Vagina (tissue), 2 donors: ENCODE measurements around the gene RAB3IP. TPM values are rescaled to one million over a fixed set of nuclear protein-coding genes. Genes with fewer than 3 reads are reported as not detected.
"Not testable (repeated sequence)": the region's sequence is repeated elsewhere in the genome, so short reads cannot be mapped to it uniquely, and the experiment has no call there.

ENCODE experiments used
- DNase-seq, 2 donors: peaks; one replicate each; pipeline ENCODE4 v3.0.0-alpha.2; 2017; ENCODE audit errors: extremely low spot score in 2 of 2
- H3K27ac ChIP-seq: fragments of 200-600 bp; sonication (generic); one replicate; pipeline ENCODE4 v1.5.1; 2019
- H3K27me3 ChIP-seq: fragments of 200-600 bp; sonication (generic); one replicate; pipeline ENCODE4 v1.5.1; 2019
- H3K36me3 ChIP-seq, 2 donors: fragments of 200-600 bp; sonication (generic); one replicate each; pipeline ENCODE4 v1.5.1; 2017 to 2019
- H3K4me1 ChIP-seq: fragments of 200-600 bp; sonication (generic); one replicate; pipeline ENCODE4 v1.5.1; 2019
- H3K4me3 ChIP-seq, 2 donors: fragments of 200-600 bp; sonication (generic); 1 replicate in 1 of 2; 2 replicates in 1 of 2; pipeline ENCODE4 v1.5.1; 2016 to 2019
- H3K9me3 ChIP-seq: fragments of 200-600 bp; sonication (generic); one replicate; pipeline ENCODE4 v1.5.1; 2019
- POLR2A ChIP-seq, 2 donors: fragments of 450-650 bp; IDR thresholded peaks; one replicate each; pipeline ENCODE4 v1.6.1; 2017; ENCODE audit warnings: antibody characterized with exemption in 2 of 2, mild to moderate bottlenecking in 2 of 2, moderate library complexity in 2 of 2
- POLR2AphosphoS5 ChIP-seq, 2 donors: sonication (generic); formaldehyde crosslinking; IDR thresholded peaks; one replicate each; pipeline ENCODE4 v1.9.0; 2017; ENCODE audit warnings: antibody characterized with exemption in 2 of 2, mild to moderate bottlenecking in 2 of 2, low read depth in 1 of 2; ENCODE audit not compliant: insufficient read depth in 1 of 2
- intact Hi-C: fragments of 100-400 bp; cut with DNase I; formaldehyde crosslinking; loops from one replicate; pipeline ENCODE4 v1.15.1; 2023
- total RNA-seq: library from RNA; depleted of rRNA; stranded (reverse); fragments of >200 nt; gene quantifications from one replicate; pipeline ENCODE4 v1.2.3, GENCODE V29; 2016
- TF ChIP-seq, protein P1 (sequence below), 3 experiments: fragments of 450-650 bp in 2 of 3; fragments of 200-600 bp in 1 of 3; sonication (generic) in 1 of 3; IDR thresholded peaks; one replicate each; pipeline ENCODE4 v1.5.1; 2017 to 2019; ENCODE audit warnings: antibody characterized with exemption in 3 of 3, mild to moderate bottlenecking in 2 of 3, moderate library complexity in 2 of 3

The RAB3IP gene
- total RNA-seq, 1 donor from 2014 or later = 7.9 TPM

- Histone ChIP-seq H3K4me3 (no peak overlapping the region), H3K27ac (no peak overlapping the region), H3K27me3 (no peaks in the 10 kb centered on the region), H3K9me3 (peaks cover 13% of the 10 kb centered on the region), H3K36me3 (peaks cover 0 to 26% of the 10 kb centered on the region in 2 donors), H3K4me1 (no peaks in the 10 kb centered on the region)
- TF ChIP-seq POLR2AphosphoS5 (IDR thresholded peaks at IDR 0.05; ENCODE audit: insufficient read depth in 1 of 2, low read depth in 1 of 2) (no peak), POLR2A (IDR thresholded peaks at IDR 0.05) (no peak)
- TF ChIP-seq, protein P1, sequence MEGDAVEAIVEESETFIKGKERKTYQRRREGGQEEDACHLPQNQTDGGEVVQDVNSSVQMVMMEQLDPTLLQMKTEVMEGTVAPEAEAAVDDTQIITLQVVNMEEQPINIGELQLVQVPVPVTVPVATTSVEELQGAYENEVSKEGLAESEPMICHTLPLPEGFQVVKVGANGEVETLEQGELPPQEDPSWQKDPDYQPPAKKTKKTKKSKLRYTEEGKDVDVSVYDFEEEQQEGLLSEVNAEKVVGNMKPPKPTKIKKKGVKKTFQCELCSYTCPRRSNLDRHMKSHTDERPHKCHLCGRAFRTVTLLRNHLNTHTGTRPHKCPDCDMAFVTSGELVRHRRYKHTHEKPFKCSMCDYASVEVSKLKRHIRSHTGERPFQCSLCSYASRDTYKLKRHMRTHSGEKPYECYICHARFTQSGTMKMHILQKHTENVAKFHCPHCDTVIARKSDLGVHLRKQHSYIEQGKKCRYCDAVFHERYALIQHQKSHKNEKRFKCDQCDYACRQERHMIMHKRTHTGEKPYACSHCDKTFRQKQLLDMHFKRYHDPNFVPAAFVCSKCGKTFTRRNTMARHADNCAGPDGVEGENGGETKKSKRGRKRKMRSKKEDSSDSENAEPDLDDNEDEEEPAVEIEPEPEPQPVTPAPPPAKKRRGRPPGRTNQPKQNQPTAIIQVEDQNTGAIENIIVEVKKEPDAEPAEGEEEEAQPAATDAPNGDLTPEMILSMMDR (IDR thresholded peaks at IDR 0.05) = no peak
- no peak for DNase-seq
- intact Hi-C loops = no loop called here
These were observed 27.6 kb downstream of the RAB3IP start for GRCh38 chr12:69766260-69766659.

DNA sequence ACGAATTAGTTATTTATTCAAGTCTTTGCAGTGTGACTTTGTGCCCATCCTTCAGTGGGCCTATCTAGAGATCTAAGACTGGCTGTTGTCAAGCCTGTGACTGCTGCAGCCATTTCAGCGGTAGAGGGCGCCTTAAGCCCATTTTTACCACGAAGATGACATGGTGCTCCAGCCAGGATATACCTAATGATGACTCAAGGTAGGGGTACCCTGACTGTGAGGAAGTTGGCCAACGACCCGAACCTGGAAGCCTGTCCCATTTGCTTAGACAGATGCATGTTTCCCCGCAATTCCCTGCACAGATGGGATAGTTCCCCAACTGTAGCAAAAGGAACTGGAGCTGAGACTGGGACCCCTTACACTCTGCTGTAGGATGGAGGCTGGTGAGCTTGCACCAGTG lies 41.3 kb downstream of the RAB3IP start:
- no peak overlapping the region for H3K4me3 ChIP-seq
- no peaks in the 10 kb centered on the region for H3K4me1 ChIP-seq
- H3K36me3 ChIP-seq = no peaks in the 10 kb centered on the region
- TF ChIP-seq POLR2A (IDR thresholded peaks at IDR 0.05) (no peak), POLR2AphosphoS5 (IDR thresholded peaks at IDR 0.05; ENCODE audit: insufficient read depth in 1 of 2, low read depth in 1 of 2) (no peak)
- TF ChIP-seq, protein P1 (IDR thresholded peaks at IDR 0.05) = no peak
- no peaks in the 10 kb centered on the region for H3K9me3 ChIP-seq
- DNase-seq = no peak
- H3K27me3 ChIP-seq = no peaks in the 10 kb centered on the region
- intact Hi-C loops = no loop called here
- H3K27ac ChIP-seq = no peak overlapping the region

DNA sequence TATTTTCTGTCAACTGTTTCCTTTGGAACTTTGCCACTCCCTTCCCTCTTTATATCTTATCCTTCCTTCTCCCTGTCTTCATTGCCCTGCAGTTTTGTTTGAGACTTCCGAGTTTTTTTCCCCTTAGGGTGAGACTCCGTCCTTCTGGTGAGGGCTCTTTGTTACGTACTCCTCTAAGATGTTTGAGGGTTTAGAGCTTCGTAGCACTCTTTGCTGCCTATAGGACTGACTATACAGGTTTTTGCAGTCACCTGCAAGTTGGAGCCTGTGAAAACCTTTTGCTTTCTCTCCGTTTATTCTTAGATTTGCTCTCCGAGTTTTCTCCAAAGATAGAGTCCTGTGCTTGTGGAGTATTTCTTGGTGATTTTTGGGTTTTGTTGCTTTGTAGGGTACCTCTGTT lies 44.7 kb downstream of the RAB3IP start:
- Histone ChIP-seq H3K4me3 (no peak overlapping the region), H3K27ac (no peak overlapping the region), H3K9me3 (no peaks in the 10 kb centered on the region), H3K4me1 (no peaks in the 10 kb centered on the region), H3K36me3 (peaks cover 0 to 6% of the 10 kb centered on the region in 2 donors), H3K27me3 (no peaks in the 10 kb centered on the region)
- no peak for DNase-seq
- intact Hi-C loops = no loop called here
- TF ChIP-seq, protein P1 (IDR thresholded peaks at IDR 0.05) = no peak
- TF ChIP-seq POLR2A (IDR thresholded peaks at IDR 0.05) = no peak

GRCh38 chr12:69789351-69789750 lies 50.7 kb downstream of the RAB3IP start:
- TF ChIP-seq, protein P1 (IDR thresholded peaks at IDR 0.05) = no peak
- TF ChIP-seq POLR2AphosphoS5 (IDR thresholded peaks at IDR 0.05; ENCODE audit: insufficient read depth in 1 of 2, low read depth in 1 of 2) (no peak), POLR2A (IDR thresholded peaks at IDR 0.05) (no peak)
- Histone ChIP-seq H3K36me3 (peaks cover 0 to 6% of the 10 kb centered on the region in 2 donors), H3K4me3 (no peak overlapping the region), H3K27me3 (no peaks in the 10 kb centered on the region), H3K4me1 (no peaks in the 10 kb centered on the region), H3K27ac (no peak overlapping the region), H3K9me3 (peaks cover 18% of the 10 kb centered on the region)
- intact Hi-C loops = no loop called here
- no peak for DNase-seq

DNA sequence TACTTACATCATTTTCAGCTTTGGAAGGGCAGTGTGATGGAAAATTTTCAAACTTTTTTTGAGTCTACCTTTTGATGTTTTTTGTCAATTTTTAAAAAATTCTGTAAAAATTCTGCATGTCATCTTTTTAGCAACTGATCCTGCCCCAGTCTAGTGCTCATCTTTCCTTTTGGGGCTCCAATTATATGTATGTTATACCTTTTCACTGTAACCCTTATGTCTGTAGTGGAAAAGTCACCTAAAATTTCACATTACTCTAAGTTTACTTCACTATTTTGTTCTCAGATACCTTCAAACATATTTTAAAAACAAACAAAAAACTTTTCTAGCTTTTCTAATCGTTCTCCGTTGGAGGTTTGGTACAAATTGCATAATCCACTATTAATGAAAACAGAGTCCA lies 53.9 kb downstream of the RAB3IP start:
- TF ChIP-seq, protein P1 (IDR thresholded peaks at IDR 0.05) = no peak
- no peak for TF ChIP-seq POLR2A (IDR thresholded peaks at IDR 0.05)
- no peak for TF ChIP-seq POLR2AphosphoS5 (IDR thresholded peaks at IDR 0.05; ENCODE audit: insufficient read depth in 1 of 2, low read depth in 1 of 2)
- H3K36me3 ChIP-seq = peaks cover 0 to 11% of the 10 kb centered on the region in 2 donors
- H3K4me1 ChIP-seq = no peaks in the 10 kb centered on the region
- DNase-seq = no peak
- peaks cover 18% of the 10 kb centered on the region for H3K9me3 ChIP-seq
- no peaks in the 10 kb centered on the region for H3K27me3 ChIP-seq
- H3K4me3 ChIP-seq = no peak overlapping the region
- intact Hi-C loops = no loop called here
- H3K27ac ChIP-seq = no peak overlapping the region

- H3K27me3 ChIP-seq, H3K27ac ChIP-seq, H3K4me1 ChIP-seq, H3K36me3 ChIP-seq, H3K9me3 ChIP-seq, intact Hi-C loops, DNase-seq, H3K4me3 ChIP-seq: not testable (repeated sequence)
These were observed 68.6 kb downstream of the RAB3IP start for GRCh38 chr12:69807101-69807897.
